ENCODE measurements around the gene GALR2. TPM values are rescaled to one million over a fixed set of nuclear protein-coding genes. Genes with fewer than 3 reads are reported as not detected.

Gene GALR2
- total and polyA plus RNA-seq, 10 of the 15 experiments (the other 5 are each of a cell fraction or from before 2014, with no cell fraction given), result 0.06 to 1.2 (median 0.22) TPM; not detected in 5

GRCh38 chr17:76040376-76040775 lies 34.2 kb upstream of the GALR2 start:
- H3K79me2 ChIP-seq (ENCODE audit: control insufficient read depth, insufficient read depth, low read length), result no peaks in the 10 kb centered on the region
- H3K36me3 ChIP-seq (ENCODE audit: control insufficient read depth in 2 of 2, insufficient read depth in 2 of 2, low read length in 1 of 2), result peaks cover 29 to 46% of the 10 kb centered on the region in 2 experiments
- FAIRE-seq (no peak), DNase-seq (ENCODE audit: low read depth, low spot score) (no peak), ATAC-seq (no peak)
- SMC1A ChIA-PET (ENCODE audit: uncharacterized antibody, unreplicated experiment), result no interaction called here
- CTCF ChIA-PET, result interaction anchor here (1.2 to 1.6 kb wide), 2 partner anchors 9 to 35 kb away, joined by 3 to 4 read pairs; no protein-coding TSS in a partner anchor
- POLR2A ChIA-PET, result no interaction called here
- no peaks in the 10 kb centered on the region for H3K4me1 ChIP-seq (ENCODE audit: control insufficient read depth, insufficient read depth, low read length)
- RAD21 ChIA-PET (ENCODE audit: unreplicated experiment), result no interaction called here
- no peak overlapping the region for H3K4me3 ChIP-seq
- H4K20me1 ChIP-seq (ENCODE audit: control insufficient read depth, insufficient read depth), result no peaks in the 10 kb centered on the region
- intact Hi-C loops (cut with micrococcal nuclease; ENCODE audit: unreplicated experiment) (no loop called here), in situ Hi-C loops (cut with MboI) (no loop called here)
- no peak overlapping the region for H3K4me2 ChIP-seq (ENCODE audit: control insufficient read depth, insufficient read depth)
- BruUV-seq (replicated peaks), result no TSS peak
- H2AFZ ChIP-seq (ENCODE audit: control insufficient read depth, low read depth, low read length), result no peak overlapping the region
- H3K27me3 ChIP-seq (replicated peaks in 1 of 2; ENCODE audit: control insufficient read depth in 2 of 2, insufficient read depth in 2 of 2, low read length in 1 of 2), result no peaks in the 10 kb centered on the region
- no peak overlapping the region for H3K27ac ChIP-seq (ENCODE audit: control insufficient read depth, insufficient read depth)
- WGBS (ENCODE audit: insufficient coverage, insufficient replicate concordance, low lambda C conversion rate, missing lambda C conversion rate), result 91% methylated on average over 6 of the region's 6 CpGs
- no peaks in the 10 kb centered on the region for H3K9me3 ChIP-seq (replicated peaks; ENCODE audit: control insufficient read depth, insufficient read depth, low read length)
- H3K9ac ChIP-seq (ENCODE audit: control insufficient read depth, insufficient read depth, low read length), result no peak overlapping the region
- TF ChIP-seq NFXL1 (IDR thresholded peaks at IDR 0.05; ENCODE audit: borderline replicate concordance) (no peak), DPF2 (IDR thresholded peaks at IDR 0.05) (no peak), HCFC1 (IDR thresholded peaks at IDR 0.05; ENCODE audit: low read length) (no peak), MEF2B (IDR thresholded peaks at IDR 0.05; ENCODE audit: partially characterized antibody, poor library complexity, severe bottlenecking) (no peak), EED (IDR thresholded peaks at IDR 0.05; ENCODE audit: low read depth) (no peak), SMAD5 (IDR thresholded peaks at IDR 0.05; ENCODE audit: low read depth) (no peak), ESRRA (IDR thresholded peaks at IDR 0.05; ENCODE audit: low read length) (no peak), ZBTB40 (IDR thresholded peaks at IDR 0.05; ENCODE audit: borderline replicate concordance) (no peak), ZNF274 (IDR thresholded peaks at IDR 0.05; ENCODE audit: insufficient read depth, insufficient read length) (no peak), RCOR1 (conservative IDR thresholded peaks at IDR 0.05; ENCODE audit: low read depth, low read length) (no peak), CEBPB (IDR thresholded peaks at IDR 0.05; ENCODE audit: borderline replicate concordance in 1 of 2, low read depth in 2 of 2, low read length in 2 of 2) (no peak), FOXK2 (IDR thresholded peaks at IDR 0.05) (no peak), TAF1 (IDR thresholded peaks at IDR 0.05; ENCODE audit: borderline replicate concordance, low read depth, low read length) (no peak), SIN3A (IDR thresholded peaks at IDR 0.05; ENCODE audit: low read depth, low read length) (no peak), FOXM1 (IDR thresholded peaks at IDR 0.05; ENCODE audit: low read depth, low read length) (no peak), RELB (IDR thresholded peaks at IDR 0.05; ENCODE audit: low read depth) (no peak), USF1 (IDR thresholded peaks at IDR 0.05; ENCODE audit: borderline replicate concordance, extremely low read length, insufficient read depth, low read depth, low read length) (no peak)

All from GM12878 (cell line).